ENCODE data around the gene IMPACT.

DNA sequence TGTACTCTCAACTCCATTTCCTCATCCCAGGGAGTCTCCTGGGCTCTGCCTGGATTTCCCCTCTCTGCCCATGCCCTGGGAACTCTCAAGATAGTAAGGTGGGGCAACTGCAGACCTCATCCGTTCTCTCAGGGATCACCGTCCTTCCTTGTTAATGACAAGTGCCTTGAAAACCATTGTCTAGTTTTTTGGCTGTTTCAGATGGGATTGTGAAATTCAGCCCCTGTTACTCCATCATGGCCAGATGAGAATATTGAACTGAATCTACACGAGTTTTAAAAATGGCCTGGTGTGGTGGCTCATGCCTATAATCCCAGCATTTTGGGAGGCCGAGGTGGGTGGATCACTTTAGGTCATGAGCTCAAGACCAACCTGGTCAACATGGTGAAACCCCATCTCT is 33.3 kb downstream of the IMPACT start:
- TF ChIP-seq, protein P1, sequence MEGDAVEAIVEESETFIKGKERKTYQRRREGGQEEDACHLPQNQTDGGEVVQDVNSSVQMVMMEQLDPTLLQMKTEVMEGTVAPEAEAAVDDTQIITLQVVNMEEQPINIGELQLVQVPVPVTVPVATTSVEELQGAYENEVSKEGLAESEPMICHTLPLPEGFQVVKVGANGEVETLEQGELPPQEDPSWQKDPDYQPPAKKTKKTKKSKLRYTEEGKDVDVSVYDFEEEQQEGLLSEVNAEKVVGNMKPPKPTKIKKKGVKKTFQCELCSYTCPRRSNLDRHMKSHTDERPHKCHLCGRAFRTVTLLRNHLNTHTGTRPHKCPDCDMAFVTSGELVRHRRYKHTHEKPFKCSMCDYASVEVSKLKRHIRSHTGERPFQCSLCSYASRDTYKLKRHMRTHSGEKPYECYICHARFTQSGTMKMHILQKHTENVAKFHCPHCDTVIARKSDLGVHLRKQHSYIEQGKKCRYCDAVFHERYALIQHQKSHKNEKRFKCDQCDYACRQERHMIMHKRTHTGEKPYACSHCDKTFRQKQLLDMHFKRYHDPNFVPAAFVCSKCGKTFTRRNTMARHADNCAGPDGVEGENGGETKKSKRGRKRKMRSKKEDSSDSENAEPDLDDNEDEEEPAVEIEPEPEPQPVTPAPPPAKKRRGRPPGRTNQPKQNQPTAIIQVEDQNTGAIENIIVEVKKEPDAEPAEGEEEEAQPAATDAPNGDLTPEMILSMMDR (IDR thresholded peaks at IDR 0.05; ENCODE audit: control extremely low read depth in 1 of 3, insufficient read depth in 1 of 3, low read depth in 1 of 3, low read length in 3 of 3): no peak
- TF ChIP-seq SIX5 (IDR thresholded peaks at IDR 0.05; ENCODE audit: low read depth, low read length): no peak
- no peak for TF ChIP-seq TEAD4 (IDR thresholded peaks at IDR 0.05; ENCODE audit: low read depth, low read length)
- no peak for TF ChIP-seq CEBPB (IDR thresholded peaks at IDR 0.05; ENCODE audit: low read depth, low read length)
- no peak for TF ChIP-seq ZNF274 (IDR thresholded peaks at IDR 0.05; ENCODE audit: borderline replicate concordance, extremely low read depth, low read length)
- TF ChIP-seq, protein P2, sequence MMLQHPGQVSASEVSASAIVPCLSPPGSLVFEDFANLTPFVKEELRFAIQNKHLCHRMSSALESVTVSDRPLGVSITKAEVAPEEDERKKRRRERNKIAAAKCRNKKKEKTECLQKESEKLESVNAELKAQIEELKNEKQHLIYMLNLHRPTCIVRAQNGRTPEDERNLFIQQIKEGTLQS (IDR thresholded peaks at IDR 0.05; ENCODE audit: insufficient read depth, low read depth, low read length): no peak
- no peak for TF ChIP-seq HDAC2 (IDR thresholded peaks at IDR 0.05; ENCODE audit: borderline replicate concordance in 1 of 2, low read depth in 2 of 2, low read length in 2 of 2)
- TF ChIP-seq CBX5 (IDR thresholded peaks at IDR 0.05; ENCODE audit: low read depth, low read length): no peak
- TF ChIP-seq EZH2 (IDR thresholded peaks at IDR 0.05; ENCODE audit: low read depth, low read length, severe bottlenecking): no peak
- TF ChIP-seq POLR2A (IDR thresholded peaks at IDR 0.05; ENCODE audit: control extremely low read depth in 1 of 2, low read depth in 2 of 2, low read length in 2 of 2): no peak
- no peak for TF ChIP-seq YY1 (IDR thresholded peaks at IDR 0.05; ENCODE audit: low read depth, low read length)
- TF ChIP-seq GTF2F1 (IDR thresholded peaks at IDR 0.05; ENCODE audit: borderline replicate concordance, low read depth, low read length): no peak
- TF ChIP-seq MAFK (IDR thresholded peaks at IDR 0.05; ENCODE audit: low read depth, low read length): no peak

All from H1 (cell line).